ENCODE data around the gene SOCS3.

SOCS3 gene

GRCh38 chr17:78330570-78331224, 29.2 kb downstream of the SOCS3 start:
- no peak for DNase-seq (ENCODE audit: low spot score)
- TF ChIP-seq, protein P1, sequence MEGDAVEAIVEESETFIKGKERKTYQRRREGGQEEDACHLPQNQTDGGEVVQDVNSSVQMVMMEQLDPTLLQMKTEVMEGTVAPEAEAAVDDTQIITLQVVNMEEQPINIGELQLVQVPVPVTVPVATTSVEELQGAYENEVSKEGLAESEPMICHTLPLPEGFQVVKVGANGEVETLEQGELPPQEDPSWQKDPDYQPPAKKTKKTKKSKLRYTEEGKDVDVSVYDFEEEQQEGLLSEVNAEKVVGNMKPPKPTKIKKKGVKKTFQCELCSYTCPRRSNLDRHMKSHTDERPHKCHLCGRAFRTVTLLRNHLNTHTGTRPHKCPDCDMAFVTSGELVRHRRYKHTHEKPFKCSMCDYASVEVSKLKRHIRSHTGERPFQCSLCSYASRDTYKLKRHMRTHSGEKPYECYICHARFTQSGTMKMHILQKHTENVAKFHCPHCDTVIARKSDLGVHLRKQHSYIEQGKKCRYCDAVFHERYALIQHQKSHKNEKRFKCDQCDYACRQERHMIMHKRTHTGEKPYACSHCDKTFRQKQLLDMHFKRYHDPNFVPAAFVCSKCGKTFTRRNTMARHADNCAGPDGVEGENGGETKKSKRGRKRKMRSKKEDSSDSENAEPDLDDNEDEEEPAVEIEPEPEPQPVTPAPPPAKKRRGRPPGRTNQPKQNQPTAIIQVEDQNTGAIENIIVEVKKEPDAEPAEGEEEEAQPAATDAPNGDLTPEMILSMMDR (IDR thresholded peaks at IDR 0.05; ENCODE audit: extremely low read depth, missing control alignments) = no peak

DNA sequence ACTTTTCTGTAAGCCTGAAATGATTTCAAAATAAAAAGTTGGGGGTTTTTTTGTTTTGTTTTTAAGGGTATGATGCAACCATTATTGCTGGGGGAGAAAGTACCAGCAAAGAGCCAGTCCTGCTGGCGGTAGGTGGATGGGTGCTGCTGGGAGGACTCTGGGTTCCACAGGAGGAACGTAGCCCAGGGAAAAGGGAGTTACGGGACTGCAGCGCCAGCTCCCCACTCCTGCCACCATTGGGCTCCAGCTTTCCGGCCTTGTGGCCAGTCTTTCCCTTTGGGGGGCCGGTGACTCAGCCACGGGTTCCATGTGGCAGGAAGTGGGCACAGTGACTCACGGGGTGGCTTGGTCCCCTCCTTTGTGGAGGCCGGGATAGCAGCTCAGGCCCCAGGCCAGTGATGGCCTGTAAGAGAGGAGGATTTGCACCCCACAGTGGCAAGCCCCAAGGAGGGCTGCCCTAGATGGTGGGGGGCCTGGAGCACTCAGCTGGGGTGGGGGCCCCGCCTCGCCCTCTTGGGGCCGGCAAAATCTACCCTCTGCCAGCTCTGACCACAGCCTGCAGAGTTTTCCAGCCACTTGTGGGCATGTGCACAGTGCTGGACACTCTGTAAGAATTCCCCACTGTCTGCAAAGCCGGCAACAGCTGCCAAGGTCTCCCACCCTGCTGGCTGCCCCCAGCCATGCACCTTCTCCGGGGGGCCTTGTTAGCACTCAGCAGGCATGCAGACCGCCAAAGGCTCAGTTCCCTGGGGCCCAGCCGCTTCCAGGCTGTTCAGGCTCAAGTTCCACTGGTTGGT, 30.4 kb downstream of the SOCS3 start:
- TF ChIP-seq, protein P1 (IDR thresholded peaks at IDR 0.05; ENCODE audit: extremely low read depth, missing control alignments) = no peak
- no peak for DNase-seq (ENCODE audit: low spot score)

DNA sequence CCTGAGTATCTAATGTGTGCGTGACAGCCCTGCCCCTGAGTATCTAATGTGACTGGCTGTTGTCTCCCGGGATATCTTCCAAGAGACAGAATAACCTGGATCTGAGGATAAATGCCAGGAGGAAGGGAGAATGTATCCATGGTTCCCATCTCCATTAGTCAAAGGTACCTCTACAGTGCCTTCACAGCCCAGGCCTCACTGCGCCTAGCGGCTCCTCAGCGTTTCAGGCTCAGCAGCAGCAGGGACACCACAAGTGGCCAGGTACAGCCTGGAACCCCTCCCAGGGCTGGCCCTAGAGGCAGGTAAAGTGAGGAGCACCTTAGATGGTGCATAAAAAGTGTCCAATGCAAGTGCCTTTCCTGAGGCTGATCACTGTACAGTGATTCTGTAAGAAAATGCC, 32.0 kb downstream of the SOCS3 start:
- TF ChIP-seq, protein P1 (IDR thresholded peaks at IDR 0.05; ENCODE audit: extremely low read depth, missing control alignments) = no peak
- no peak for DNase-seq (ENCODE audit: low spot score)

DNA sequence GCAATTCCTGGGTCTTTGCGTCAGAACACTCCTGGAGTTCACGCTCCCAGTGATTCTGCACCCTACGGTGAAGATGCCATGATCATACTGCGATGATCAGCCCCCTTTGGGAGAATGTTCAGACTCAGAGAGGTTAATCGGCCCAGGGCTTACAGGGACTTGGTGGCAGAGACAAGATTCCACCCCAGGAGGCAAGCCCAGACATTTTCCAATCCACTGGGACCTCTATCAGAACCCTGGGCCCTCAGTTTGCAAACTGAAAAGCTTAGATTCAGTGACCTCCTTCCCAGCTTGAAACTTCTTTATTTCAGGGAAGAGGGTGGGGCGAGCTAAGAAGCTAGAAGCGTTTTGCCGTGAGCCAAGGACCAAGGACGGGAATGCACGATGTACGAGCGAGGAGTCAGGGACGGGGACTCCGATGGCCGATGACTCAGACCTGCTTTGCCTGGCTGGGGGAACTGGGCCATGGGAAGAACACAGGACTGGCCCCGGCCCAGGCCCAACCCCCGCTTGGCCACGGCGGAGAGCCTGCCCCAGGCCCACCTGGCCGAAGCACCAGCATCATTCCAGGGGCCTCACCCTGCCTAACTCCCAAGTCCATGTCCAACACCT, 34.7 kb downstream of the SOCS3 start:
- TF ChIP-seq, protein P1 (IDR thresholded peaks at IDR 0.05; ENCODE audit: extremely low read depth, missing control alignments) = no peak
- no peak for DNase-seq (ENCODE audit: low spot score)

- peak; percentile 49 for DNase-seq (ENCODE audit: low spot score)
- TF ChIP-seq, protein P1 (IDR thresholded peaks at IDR 0.05; ENCODE audit: extremely low read depth, missing control alignments) = no peak
Measured at GRCh38 chr17:78324391-78325075, 35.3 kb downstream of the SOCS3 start.

DNA sequence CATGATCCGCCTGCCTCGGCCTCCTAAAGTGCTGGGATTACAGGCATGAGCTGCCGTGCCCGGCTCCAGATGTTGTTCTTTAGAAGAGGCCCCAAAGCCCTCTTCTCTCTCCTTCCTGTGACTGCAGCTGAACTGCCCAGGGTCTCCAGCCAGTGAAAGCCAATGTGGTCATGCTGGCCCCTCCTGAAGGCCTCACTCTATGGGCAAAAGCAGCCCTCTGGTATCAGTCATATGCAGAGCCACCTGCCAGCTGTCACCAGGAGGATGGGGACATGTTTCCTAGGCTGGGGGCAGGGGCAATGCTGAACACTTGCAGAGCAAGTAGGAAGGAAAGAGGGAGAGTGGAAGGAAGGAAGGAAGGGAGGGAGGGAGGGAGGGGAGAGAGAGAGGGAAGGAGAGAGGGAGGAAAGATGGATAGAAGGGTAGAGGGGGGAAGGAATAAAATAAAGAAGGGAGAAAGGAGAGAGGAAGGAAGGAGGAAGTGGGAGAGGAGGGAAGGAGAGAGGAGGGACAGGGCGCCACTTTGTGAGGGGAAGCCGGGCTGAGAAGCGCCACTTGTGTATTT, 36.0 kb downstream of the SOCS3 start:
- TF ChIP-seq, protein P1 (IDR thresholded peaks at IDR 0.05; ENCODE audit: extremely low read depth, missing control alignments) = no peak
- no peak for DNase-seq (ENCODE audit: low spot score)

Data from GM20000 (cell line).